ENCODE measurements around the gene PDF. TPM values are rescaled to one million over a fixed set of nuclear protein-coding genes. Genes with fewer than 3 reads are reported as not detected.

Gene PDF
- total and polyA plus RNA-seq, 2 of the 13 experiments (the other 11 are each of a cell fraction or from before 2014, with no cell fraction given) = 12.4 to 48.8 TPM

GRCh38 chr16:69363281-69363717, 32.9 kb upstream of the PDF start (continued):
- TF ChIP-seq, protein P1, sequence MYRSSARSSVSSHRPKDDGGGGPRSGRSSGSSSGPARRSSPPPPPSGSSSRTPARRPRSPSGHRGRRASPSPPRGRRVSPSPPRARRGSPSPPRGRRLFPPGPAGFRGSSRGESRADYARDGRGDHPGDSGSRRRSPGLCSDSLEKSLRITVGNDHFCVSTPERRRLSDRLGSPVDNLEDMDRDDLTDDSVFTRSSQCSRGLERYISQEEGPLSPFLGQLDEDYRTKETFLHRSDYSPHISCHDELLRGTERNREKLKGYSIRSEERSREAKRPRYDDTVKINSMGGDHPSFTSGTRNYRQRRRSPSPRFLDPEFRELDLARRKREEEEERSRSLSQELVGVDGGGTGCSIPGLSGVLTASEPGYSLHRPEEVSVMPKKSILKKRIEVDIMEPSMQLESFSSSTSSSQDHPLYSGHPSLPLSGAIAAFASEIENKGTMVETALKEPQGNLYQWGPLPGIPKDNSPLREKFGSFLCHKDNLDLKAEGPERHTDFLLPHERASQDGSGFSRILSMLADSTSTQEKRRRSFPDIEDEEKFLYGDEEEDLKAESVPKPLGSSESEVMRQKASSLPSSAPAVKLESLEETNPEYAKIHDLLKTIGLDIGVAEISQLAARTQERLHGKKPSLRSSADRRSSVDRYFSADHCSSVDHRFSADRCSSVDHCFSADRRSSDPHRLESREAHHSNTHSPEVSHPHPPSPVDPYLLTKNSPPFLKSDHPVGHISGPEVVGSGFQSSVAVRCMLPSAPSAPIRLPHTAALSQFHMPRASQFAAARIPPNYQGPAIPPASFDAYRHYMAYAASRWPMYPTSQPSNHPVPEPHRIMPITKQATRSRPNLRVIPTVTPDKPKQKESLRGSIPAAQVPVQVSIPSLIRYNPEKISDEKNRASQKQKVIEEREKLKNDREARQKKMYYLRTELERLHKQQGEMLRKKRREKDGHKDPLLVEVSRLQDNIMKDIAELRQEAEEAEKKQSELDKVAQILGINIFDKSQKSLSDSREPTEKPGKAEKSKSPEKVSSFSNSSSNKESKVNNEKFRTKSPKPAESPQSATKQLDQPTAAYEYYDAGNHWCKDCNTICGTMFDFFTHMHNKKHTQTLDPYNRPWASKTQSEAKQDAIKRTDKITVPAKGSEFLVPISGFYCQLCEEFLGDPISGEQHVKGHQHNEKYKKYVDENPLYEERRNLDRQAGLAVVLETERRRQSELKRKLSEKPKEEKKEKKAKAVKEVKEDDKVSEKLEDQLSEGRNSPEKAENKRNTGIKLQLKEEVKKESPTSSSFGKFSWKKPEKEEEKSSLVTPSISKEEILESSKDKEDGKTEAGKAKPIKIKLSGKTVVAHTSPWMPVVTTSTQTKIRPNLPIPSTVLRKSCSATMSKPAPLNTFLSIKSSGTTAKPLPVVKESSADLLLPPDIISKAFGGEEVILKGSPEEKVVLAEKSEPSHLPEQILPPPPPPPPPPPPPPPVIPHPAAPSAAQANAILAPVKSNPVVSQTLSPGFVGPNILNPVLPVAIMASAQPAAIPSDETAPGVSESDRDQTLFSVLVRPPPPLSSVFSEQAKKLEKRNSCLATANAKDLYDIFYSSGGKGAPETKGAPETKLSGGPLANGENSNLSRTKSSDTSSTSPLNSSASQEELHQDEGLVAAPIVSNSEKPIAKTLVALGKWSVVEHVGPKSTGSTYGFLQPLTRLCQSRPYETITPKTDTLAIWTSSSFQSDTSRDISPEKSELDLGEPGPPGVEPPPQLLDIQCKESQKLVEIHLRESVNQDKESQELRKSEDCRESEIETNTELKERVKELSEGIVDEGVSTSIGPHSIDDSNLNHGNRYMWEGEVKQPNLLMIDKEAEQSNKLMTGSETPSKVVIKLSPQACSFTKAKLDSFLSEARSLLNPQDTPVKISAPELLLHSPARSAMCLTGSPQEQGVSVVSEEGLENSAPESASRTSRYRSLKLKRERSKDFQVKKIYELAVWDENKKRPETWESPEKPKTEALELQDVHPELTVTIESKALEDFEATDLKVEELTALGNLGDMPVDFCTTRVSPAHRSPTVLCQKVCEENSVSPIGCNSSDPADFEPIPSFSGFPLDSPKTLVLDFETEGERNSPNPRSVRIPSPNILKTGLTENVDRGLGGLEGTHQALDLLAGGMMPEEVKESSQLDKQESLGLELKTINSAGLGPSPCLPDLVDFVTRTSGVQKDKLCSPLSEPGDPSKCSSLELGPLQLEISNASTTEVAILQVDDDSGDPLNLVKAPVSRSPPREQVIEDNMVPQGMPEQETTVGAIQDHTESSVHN (CRISPR knock-in tag; IDR thresholded peaks at IDR 0.05) = 0 out of 2 replicates have a peak, but pooled peaks have one; percentile 24
- no peak for TF ChIP-seq ZNF576 (CRISPR knock-in tag; IDR thresholded peaks at IDR 0.05)
- no peak for TF ChIP-seq MAF1 (CRISPR knock-in tag; IDR thresholded peaks at IDR 0.05; ENCODE audit: borderline replicate concordance)
- TF ChIP-seq ZNF761 (CRISPR knock-in tag; conservative IDR thresholded peaks at IDR 0.05) = no peak
- 0 out of 2 replicates have a peak, but pooled peaks have one; percentile 23 for TF ChIP-seq HDAC2 (CRISPR knock-in tag; IDR thresholded peaks at IDR 0.05)
- TF ChIP-seq DNMT3B (CRISPR knock-in tag; conservative IDR thresholded peaks at IDR 0.05) = no peak
- TF ChIP-seq, protein P2, sequence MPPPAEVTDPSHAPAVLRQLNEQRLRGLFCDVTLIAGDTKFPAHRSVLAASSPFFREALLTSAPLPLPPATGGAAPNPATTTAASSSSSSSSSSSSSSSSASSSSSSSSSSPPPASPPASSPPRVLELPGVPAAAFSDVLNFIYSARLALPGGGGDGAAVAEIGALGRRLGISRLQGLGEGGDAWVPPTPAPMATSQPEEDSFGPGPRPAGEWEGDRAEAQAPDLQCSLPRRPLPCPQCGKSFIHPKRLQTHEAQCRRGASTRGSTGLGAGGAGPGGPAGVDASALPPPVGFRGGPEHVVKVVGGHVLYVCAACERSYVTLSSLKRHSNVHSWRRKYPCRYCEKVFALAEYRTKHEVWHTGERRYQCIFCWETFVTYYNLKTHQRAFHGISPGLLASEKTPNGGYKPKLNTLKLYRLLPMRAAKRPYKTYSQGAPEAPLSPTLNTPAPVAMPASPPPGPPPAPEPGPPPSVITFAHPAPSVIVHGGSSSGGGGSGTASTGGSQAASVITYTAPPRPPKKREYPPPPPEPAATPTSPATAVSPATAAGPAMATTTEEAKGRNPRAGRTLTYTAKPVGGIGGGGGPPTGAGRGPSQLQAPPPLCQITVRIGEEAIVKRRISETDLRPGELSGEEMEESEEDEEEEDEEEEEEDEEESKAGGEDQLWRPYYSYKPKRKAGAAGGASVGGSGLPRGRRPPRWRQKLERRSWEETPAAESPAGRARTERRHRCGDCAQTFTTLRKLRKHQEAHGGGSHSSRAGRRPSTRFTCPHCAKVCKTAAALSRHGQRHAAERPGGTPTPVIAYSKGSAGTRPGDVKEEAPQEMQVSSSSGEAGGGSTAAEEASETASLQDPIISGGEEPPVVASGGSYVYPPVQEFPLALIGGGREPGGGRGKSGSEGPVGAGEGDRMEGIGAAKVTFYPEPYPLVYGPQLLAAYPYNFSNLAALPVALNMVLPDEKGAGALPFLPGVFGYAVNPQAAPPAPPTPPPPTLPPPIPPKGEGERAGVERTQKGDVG (CRISPR knock-in tag; IDR thresholded peaks at IDR 0.05; ENCODE audit: borderline replicate concordance) = no peak
- no peak for TF ChIP-seq ZNF496 (CRISPR knock-in tag; IDR thresholded peaks at IDR 0.05; ENCODE audit: insufficient replicate concordance)
- no peak for TF ChIP-seq SMAD3 (CRISPR knock-in tag; IDR thresholded peaks at IDR 0.05)
- no peak for TF ChIP-seq REST (IDR thresholded peaks at IDR 0.05; ENCODE audit: borderline replicate concordance in 1 of 2, low read depth in 1 of 2, low read length in 2 of 2)
- no peak for TF ChIP-seq SCMH1 (CRISPR knock-in tag; IDR thresholded peaks at IDR 0.05; ENCODE audit: borderline replicate concordance)
- no peak for TF ChIP-seq SIX4 (CRISPR knock-in tag; IDR thresholded peaks at IDR 0.05)
- no peak for TF ChIP-seq EED (CRISPR knock-in tag; IDR thresholded peaks at IDR 0.05)
- no peak for TF ChIP-seq ZNF451 (CRISPR knock-in tag; IDR thresholded peaks at IDR 0.05)
